Activated T-cell treated with anti-CD3 and anti-CD28 coated beads, Interleukin-2, amount 50 U/mL, for 24 hours (primary cell): ENCODE data around the gene ERGIC3.
"Not testable (repeated sequence)": the region's sequence is repeated elsewhere in the genome, so short reads cannot be mapped to it uniquely, and the experiment has no call there.

Source experiments
- DNase-seq: peaks from one replicate; pipeline ENCODE4 v3.0.0-alpha.2; 2020
- H3K27ac Mint-ChIP-seq: 2 replicates; pipeline ENCODE4 v1.8.0; 2020; ENCODE audit warnings: mild to moderate bottlenecking, mixed read lengths
- H3K27me3 Mint-ChIP-seq: 2 replicates; pipeline ENCODE4 v1.8.0; 2020; ENCODE audit warnings: mixed read lengths
- H3K36me3 Mint-ChIP-seq: 2 replicates; pipeline ENCODE4 v1.8.0; 2020; ENCODE audit warnings: low read depth, mixed read lengths
- H3K4me1 Mint-ChIP-seq: 2 replicates; pipeline ENCODE4 v1.8.0; 2020; ENCODE audit warnings: low read depth, mixed read lengths
- H3K4me3 Mint-ChIP-seq: 2 replicates; pipeline ENCODE4 v1.8.0; 2020; ENCODE audit warnings: mild to moderate bottlenecking, moderate library complexity, mixed read lengths
- H3K9me3 Mint-ChIP-seq: 2 replicates; pipeline ENCODE4 v1.8.0; 2020; ENCODE audit warnings: mixed read lengths

ERGIC3 gene

GRCh38 chr20:35541118-35541782 is 628 bp upstream of the ERGIC3 start:
- Mint-ChIP-seq H3K27ac (peak overlapping the region; percentile 95), H3K27me3 (no peaks in the 10 kb centered on the region), H3K9me3 (no peaks in the 10 kb centered on the region), H3K4me3 (peak overlapping the region; percentile 87), H3K4me1 (peaks cover 17% of the 10 kb centered on the region), H3K36me3 (peaks cover 21% of the 10 kb centered on the region)
- no peak for DNase-seq

DNA sequence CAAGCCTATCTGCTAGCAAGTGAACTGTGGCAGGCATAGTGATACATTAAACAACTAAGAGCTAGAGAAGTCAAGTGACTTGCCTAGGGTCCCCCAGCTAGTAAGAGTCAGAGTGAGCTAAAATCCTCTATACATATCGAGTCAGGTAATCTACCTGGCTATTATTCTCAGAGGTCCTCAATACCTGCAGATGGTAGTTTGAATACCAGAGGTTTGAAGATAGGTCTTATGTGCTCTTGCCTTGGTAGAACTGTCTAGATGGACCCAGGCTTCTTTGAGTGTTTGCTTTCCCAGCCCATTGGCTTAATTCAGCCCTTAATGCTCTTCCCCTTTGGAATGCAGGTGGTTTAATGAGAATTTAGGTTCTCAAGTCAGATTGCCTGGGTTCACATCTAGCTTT is 1.1 kb downstream of the ERGIC3 start:
- Mint-ChIP-seq H3K4me3 (peak overlapping the region; percentile 87), H3K27me3 (no peaks in the 10 kb centered on the region), H3K9me3 (no peaks in the 10 kb centered on the region), H3K27ac (peak overlapping the region; percentile 95), H3K4me1 (peaks cover 17% of the 10 kb centered on the region), H3K36me3 (peaks cover 29% of the 10 kb centered on the region)
- DNase-seq, result no peak

DNA sequence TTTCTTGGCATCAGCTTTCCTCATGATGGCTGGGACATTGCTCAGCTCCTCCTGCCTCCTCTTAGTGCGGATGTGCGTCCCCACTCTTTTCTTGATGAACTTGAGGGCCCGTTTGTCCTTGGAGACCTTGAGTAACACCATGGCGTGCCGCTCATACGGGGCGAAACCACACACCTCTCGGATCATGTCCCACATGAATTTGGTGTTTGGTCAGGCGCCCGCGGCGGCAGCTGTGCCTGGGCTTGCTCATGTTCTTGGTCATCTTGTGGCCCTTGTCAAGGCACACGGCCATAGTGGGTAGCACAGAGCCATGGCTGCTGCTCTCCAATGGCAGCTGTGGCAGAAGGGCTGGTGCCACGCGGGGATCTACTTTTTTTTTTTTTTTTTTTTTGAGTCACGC is 2.6 kb downstream of the ERGIC3 start:
- DNase-seq, result no peak
- Mint-ChIP-seq H3K9me3 (no peaks in the 10 kb centered on the region), H3K27ac (no peak overlapping the region), H3K4me3 (no peak overlapping the region), H3K4me1 (peaks cover 17% of the 10 kb centered on the region), H3K36me3 (peaks cover 41% of the 10 kb centered on the region), H3K27me3 (no peaks in the 10 kb centered on the region)

DNA sequence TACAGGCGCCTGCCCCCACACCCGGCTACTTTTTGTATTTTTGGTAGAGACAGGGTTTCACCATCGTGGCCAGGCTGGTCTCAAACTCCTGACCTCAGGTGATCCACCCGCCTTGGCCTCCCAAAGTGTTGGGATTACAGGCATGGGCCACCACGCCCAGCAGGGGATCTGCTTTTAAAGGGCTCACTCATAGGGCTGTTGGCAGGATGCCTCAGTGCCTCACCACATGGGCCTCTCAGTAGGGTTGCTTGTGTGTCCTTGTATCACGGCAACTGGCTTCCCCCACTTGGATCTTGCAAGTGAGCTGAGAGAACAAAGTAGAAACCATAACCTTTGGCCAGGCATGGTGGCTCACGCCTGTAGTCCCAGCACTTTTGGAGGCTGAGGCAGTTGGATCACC is 3.1 kb downstream of the ERGIC3 start:
- H3K27me3 Mint-ChIP-seq, H3K27ac Mint-ChIP-seq, H3K9me3 Mint-ChIP-seq, DNase-seq, H3K4me3 Mint-ChIP-seq: not testable (repeated sequence)
- Mint-ChIP-seq H3K4me1 (peaks cover 17% of the 10 kb centered on the region), H3K36me3 (peaks cover 43% of the 10 kb centered on the region)

DNA sequence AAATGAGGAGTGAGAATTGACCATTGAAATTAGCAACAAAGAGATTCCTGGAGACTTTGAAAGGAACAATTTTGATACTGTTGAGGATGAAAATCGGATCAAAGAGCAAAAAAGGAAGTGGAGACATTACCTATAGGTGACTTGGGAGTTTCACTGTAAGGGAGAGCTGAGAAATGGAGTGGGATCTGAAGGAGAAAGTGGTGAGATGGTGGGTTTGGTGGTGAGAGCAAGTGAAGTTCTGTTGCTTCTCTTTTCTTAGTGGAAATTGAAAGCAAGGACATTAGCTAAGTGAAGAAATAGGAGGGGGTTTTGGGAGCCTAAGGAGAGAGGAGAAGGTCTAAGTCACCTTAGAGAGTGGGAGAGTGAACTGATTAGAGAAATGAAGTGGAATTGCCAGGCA is 4.2 kb downstream of the ERGIC3 start:
- no peak overlapping the region for H3K4me3 Mint-ChIP-seq

GRCh38 chr20:35547329-35547728 is 5.5 kb downstream of the ERGIC3 start:
- Mint-ChIP-seq H3K9me3 (no peaks in the 10 kb centered on the region), H3K27ac (no peak overlapping the region), H3K27me3 (no peaks in the 10 kb centered on the region), H3K4me1 (peaks cover 8% of the 10 kb centered on the region), H3K36me3 (peaks cover 44% of the 10 kb centered on the region), H3K4me3 (no peak overlapping the region)
- no peak for DNase-seq

More for the DNA sequence above, 4.2 kb downstream of the ERGIC3 start:
- Mint-ChIP-seq H3K9me3 (no peaks in the 10 kb centered on the region), H3K36me3 (peaks cover 46% of the 10 kb centered on the region), H3K27me3 (no peaks in the 10 kb centered on the region), H3K4me1 (peaks cover 16% of the 10 kb centered on the region), H3K27ac (no peak overlapping the region)
- DNase-seq, result no peak

- H3K36me3 Mint-ChIP-seq, result peaks cover 52% of the 10 kb centered on the region
- H3K27ac Mint-ChIP-seq, result no peak overlapping the region
- no peaks in the 10 kb centered on the region for H3K4me1 Mint-ChIP-seq
- no peaks in the 10 kb centered on the region for H3K27me3 Mint-ChIP-seq
- DNase-seq, result no peak
- H3K9me3 Mint-ChIP-seq, result no peaks in the 10 kb centered on the region
- H3K4me3 Mint-ChIP-seq, result no peak overlapping the region
Measured at GRCh38 chr20:35551503-35551902, 9.6 kb downstream of the ERGIC3 start.

DNA sequence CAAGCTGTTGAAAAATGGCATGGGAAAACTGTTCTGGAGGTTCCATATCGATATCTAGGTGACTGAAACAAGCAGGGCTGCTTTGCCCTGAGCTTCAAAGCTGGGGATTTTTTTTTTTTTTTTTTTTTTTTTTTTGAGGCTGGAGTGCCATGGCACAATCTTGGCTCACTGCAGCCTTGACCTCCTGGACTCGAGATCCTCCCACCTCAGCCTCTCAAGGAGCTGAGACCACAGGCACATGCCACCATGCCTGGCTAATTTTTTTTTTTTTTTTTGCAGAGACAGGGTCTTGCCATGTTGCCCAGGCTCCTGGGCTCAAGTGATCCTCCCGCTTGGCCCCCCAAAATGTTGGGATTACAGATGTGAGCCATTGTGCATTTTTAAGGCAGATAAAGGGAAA is 11.0 kb downstream of the ERGIC3 start:
- no peak for DNase-seq
- H3K4me3 Mint-ChIP-seq, result no peak overlapping the region
- H3K27me3 Mint-ChIP-seq, result no peaks in the 10 kb centered on the region
- H3K9me3 Mint-ChIP-seq, result no peaks in the 10 kb centered on the region
- peaks cover 59% of the 10 kb centered on the region for H3K36me3 Mint-ChIP-seq
- no peak overlapping the region for H3K27ac Mint-ChIP-seq
- no peaks in the 10 kb centered on the region for H3K4me1 Mint-ChIP-seq

DNA sequence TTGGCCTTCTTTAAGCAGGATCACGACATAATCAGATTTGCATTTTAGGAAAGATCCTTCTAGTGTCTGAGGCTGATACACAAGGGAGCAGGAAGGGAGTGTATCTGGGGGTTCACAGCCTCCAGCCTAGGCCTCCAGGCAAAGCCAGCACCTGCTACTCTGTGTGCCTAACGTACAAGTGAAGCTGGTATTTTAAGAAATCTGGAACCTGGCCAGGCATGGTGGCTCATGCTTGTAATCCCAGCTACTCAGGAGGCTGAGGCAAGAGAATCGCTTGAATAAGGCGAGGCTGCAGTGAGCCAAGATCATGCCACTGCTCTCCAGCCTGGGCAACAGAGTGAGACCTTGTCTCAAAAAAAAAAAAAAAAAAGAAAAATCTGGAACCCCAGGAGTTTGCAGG is 13.6 kb downstream of the ERGIC3 start:
- H3K4me1 Mint-ChIP-seq, H3K27ac Mint-ChIP-seq, H3K9me3 Mint-ChIP-seq, DNase-seq, H3K27me3 Mint-ChIP-seq, H3K4me3 Mint-ChIP-seq: not testable (repeated sequence)
- H3K36me3 Mint-ChIP-seq, result peaks cover 56% of the 10 kb centered on the region

GRCh38 chr20:35555951-35556645 is 14.2 kb downstream of the ERGIC3 start:
- Mint-ChIP-seq H3K4me1 (no peaks in the 10 kb centered on the region), H3K4me3 (no peak overlapping the region), H3K27me3 (no peaks in the 10 kb centered on the region), H3K9me3 (no peaks in the 10 kb centered on the region), H3K36me3 (peaks cover 56% of the 10 kb centered on the region), H3K27ac (no peak overlapping the region)
- DNase-seq, result no peak

GRCh38 chr20:35556871-35557270 is 15.0 kb downstream of the ERGIC3 start:
- no peaks in the 10 kb centered on the region for H3K9me3 Mint-ChIP-seq
- H3K27ac Mint-ChIP-seq, result no peak overlapping the region
- peaks cover 56% of the 10 kb centered on the region for H3K36me3 Mint-ChIP-seq
- H3K4me3 Mint-ChIP-seq, result no peak overlapping the region
- no peaks in the 10 kb centered on the region for H3K27me3 Mint-ChIP-seq
- no peaks in the 10 kb centered on the region for H3K4me1 Mint-ChIP-seq
- no peak for DNase-seq

- H3K27ac Mint-ChIP-seq, result no peak overlapping the region
- peaks cover 56% of the 10 kb centered on the region for H3K36me3 Mint-ChIP-seq
- H3K4me3 Mint-ChIP-seq, result no peak overlapping the region
Measured at GRCh38 chr20:35558451-35558850, 16.6 kb downstream of the ERGIC3 start.

GRCh38 chr20:35559042-35559693 is 17.3 kb downstream of the ERGIC3 start:
- Mint-ChIP-seq H3K4me1 (no peaks in the 10 kb centered on the region), H3K9me3 (no peaks in the 10 kb centered on the region), H3K27me3 (no peaks in the 10 kb centered on the region), H3K36me3 (peaks cover 52% of the 10 kb centered on the region), H3K4me3 (no peak overlapping the region), H3K27ac (no peak overlapping the region)
- DNase-seq, result no peak

More at GRCh38 chr20:35558451-35558850, 16.6 kb downstream of the ERGIC3 start:
- no peaks in the 10 kb centered on the region for H3K27me3 Mint-ChIP-seq
- no peaks in the 10 kb centered on the region for H3K9me3 Mint-ChIP-seq
- no peak for DNase-seq
- no peaks in the 10 kb centered on the region for H3K4me1 Mint-ChIP-seq

- H3K27ac Mint-ChIP-seq, result no peak overlapping the region
- H3K9me3 Mint-ChIP-seq, result no peaks in the 10 kb centered on the region
- peaks cover 43% of the 10 kb centered on the region for H3K36me3 Mint-ChIP-seq
- no peak for DNase-seq
- no peaks in the 10 kb centered on the region for H3K27me3 Mint-ChIP-seq
- no peak overlapping the region for H3K4me3 Mint-ChIP-seq
- H3K4me1 Mint-ChIP-seq, result no peaks in the 10 kb centered on the region
Measured at GRCh38 chr20:35560105-35560511, 18.2 kb downstream of the ERGIC3 start.

DNA sequence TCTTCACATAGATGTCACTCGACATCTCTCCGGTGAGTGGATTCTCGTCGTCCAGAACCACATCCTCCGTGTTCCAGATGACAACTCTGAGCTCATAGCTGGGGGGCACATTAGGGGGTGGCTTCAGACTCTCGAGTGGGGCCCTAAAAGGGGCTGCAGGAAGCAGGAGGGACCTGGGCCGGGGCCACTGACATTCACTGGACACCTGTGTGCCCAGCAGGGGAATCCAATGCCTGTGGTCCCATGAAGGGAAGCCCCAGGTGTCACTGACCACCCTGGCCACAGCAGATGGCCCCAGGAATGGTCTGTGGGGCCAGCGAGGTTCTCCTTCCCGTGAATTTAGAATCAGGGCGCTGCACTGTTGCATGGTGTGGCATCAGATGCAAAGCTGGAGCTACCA is 18.7 kb downstream of the ERGIC3 start:
- no peak overlapping the region for H3K4me3 Mint-ChIP-seq
- no peak for DNase-seq
- no peaks in the 10 kb centered on the region for H3K9me3 Mint-ChIP-seq
- H3K27me3 Mint-ChIP-seq, result no peaks in the 10 kb centered on the region
- H3K36me3 Mint-ChIP-seq, result peaks cover 39% of the 10 kb centered on the region
- no peak overlapping the region for H3K27ac Mint-ChIP-seq
- H3K4me1 Mint-ChIP-seq, result no peaks in the 10 kb centered on the region
